Measurements from ENCODE around the gene WIF1. TPM values are rescaled to one million over a fixed set of nuclear protein-coding genes. Genes with fewer than 3 reads are reported as not detected.

Gene WIF1
- total RNA-seq, 1 donor from 2014 or later, result not detected

DNA sequence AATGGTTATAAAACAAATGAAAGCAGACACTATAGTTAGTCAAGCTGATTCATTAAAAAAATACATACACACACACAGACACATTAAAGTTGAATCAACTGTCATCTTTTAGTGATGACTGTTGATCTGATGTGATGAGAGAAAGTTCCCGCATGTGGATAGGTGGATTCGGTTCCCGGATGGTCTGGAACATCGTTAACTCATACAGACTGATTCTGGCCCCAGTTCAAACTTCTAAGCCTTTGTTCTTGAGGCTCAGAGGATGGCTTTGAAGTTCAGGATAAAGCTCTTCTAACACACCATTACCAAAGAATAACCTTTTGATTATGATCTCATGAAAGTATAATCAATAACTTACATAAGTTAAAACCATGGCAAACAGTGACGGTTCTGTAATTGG, 27.5 kb downstream of the WIF1 start:
- Mint-ChIP-seq H3K27ac (no peak overlapping the region), H3K9me3 (peaks cover 2% of the 10 kb centered on the region), H3K36me3 (ENCODE audit: low read depth) (no peaks in the 10 kb centered on the region), H3K27me3 (peaks cover 16% of the 10 kb centered on the region), H3K4me3 (no peak overlapping the region), H3K4me1 (no peaks in the 10 kb centered on the region)
- intact Hi-C loops (cut with micrococcal nuclease), result no loop called here
- TF ChIP-seq CTCF (IDR thresholded peaks at IDR 0.05), result no peak
- no peak for ATAC-seq (ENCODE audit: low read depth)
- ChIA-PET CTCF (no interaction called here), POLR2A (no interaction called here)
- no peak for DNase-seq

DNA sequence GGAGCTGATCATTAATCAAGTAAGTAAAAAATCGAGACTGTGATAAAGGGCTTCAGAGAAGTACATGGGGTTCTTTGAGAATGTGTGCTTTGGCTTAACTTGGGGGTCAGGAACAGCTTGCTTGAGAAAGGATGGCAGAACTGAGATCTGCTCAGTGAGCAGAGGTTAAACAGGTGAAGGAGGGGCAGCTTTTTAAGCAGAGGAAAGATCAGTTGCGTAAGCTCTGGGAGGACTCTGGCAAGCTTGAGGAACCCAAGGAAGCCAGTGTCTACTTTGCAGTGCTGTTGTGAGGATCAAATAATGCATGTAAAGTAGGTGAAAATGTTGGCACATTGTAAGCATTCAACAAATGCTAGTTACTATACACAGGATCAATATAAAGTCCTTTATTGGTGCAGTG, 30.6 kb downstream of the WIF1 start:
- Mint-ChIP-seq H3K4me1 (no peaks in the 10 kb centered on the region), H3K27me3 (peaks cover 12% of the 10 kb centered on the region), H3K36me3 (ENCODE audit: low read depth) (no peaks in the 10 kb centered on the region), H3K27ac (no peak overlapping the region), H3K9me3 (peaks cover 2% of the 10 kb centered on the region), H3K4me3 (no peak overlapping the region)
- no peak for ATAC-seq (ENCODE audit: low read depth)
- intact Hi-C loops (cut with micrococcal nuclease), result no loop called here
- CTCF ChIA-PET, result no interaction called here
- DNase-seq, result no peak
- POLR2A ChIA-PET, result no interaction called here
- TF ChIP-seq CTCF (IDR thresholded peaks at IDR 0.05), result no peak

DNA sequence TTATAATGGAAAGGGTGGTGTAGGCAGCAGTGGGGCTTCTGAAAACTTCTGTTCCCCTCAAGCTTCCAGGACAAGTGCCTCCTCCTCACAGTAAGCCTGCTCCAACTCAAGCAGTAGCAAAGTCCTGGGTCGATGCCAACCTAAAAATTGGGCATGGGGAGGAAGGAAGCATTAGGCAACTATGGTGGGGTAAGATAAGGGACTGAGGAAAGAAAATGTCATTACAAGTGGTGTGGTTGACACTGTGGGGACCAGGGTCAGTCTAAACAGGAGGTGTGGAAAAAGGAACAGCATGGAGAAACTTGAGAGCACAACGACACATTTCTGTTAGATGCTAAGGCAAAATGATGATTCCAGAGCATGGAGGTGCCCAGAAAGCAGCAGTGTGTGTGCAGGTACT, 34.9 kb downstream of the WIF1 start:
- TF ChIP-seq CTCF (IDR thresholded peaks at IDR 0.05), result no peak
- Mint-ChIP-seq H3K36me3 (ENCODE audit: low read depth) (no peaks in the 10 kb centered on the region), H3K4me1 (no peaks in the 10 kb centered on the region), H3K4me3 (no peak overlapping the region), H3K27me3 (peaks cover 11% of the 10 kb centered on the region), H3K9me3 (no peaks in the 10 kb centered on the region), H3K27ac (no peak overlapping the region)
- CTCF ChIA-PET, result no interaction called here
- ATAC-seq (ENCODE audit: low read depth) (no peak), DNase-seq (no peak)
- POLR2A ChIA-PET, result no interaction called here
- intact Hi-C loops (cut with micrococcal nuclease), result no loop called here

DNA sequence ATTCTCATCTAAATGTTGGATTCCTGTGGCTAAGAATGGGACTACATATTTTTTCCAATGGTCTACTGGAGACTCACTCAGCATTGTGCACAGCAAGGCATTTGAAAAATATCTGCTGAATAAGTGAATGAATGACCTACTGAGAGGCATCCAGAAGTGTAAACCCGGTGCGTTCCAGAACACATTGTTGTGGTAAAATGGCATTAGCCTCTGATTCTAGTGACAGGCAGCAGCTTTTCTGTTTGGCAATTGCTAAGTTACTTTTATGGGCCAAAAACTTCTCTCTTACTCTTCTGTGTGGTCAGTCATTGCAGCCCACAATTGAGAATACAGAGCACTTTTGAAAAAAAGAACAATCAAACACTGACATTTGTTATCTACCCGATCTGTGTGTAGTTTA, 36.5 kb downstream of the WIF1 start:
- Mint-ChIP-seq H3K27me3 (peaks cover 11% of the 10 kb centered on the region), H3K4me3 (no peak overlapping the region), H3K27ac (no peak overlapping the region), H3K36me3 (ENCODE audit: low read depth) (no peaks in the 10 kb centered on the region), H3K9me3 (no peaks in the 10 kb centered on the region), H3K4me1 (no peaks in the 10 kb centered on the region)
- ChIA-PET CTCF (no interaction called here), POLR2A (no interaction called here)
- DNase-seq (no peak), ATAC-seq (ENCODE audit: low read depth) (no peak)
- no peak for TF ChIP-seq CTCF (IDR thresholded peaks at IDR 0.05)
- intact Hi-C loops (cut with micrococcal nuclease), result no loop called here

DNA sequence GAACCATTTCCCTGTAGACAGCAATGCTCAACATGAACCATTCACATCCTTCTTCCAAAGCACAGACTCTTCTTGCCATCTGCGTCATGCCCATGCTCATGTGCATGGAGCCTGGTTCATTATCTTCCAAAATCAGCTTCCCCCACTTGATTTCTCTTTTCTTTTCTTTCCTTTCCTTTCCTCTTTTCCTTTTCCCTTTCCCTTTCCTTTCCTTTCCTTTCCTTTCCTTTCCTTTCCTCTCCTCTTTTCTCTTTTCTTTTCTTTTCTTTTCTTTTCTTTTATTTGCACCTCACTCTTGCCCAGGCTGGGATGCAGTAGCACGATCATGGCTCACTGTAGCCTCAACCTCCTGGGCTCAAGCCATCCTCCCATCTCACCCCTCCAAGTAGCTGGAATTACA, 37.5 kb downstream of the WIF1 start:
- no peak for ATAC-seq (ENCODE audit: low read depth)
- intact Hi-C loops (cut with micrococcal nuclease), result no loop called here
- CTCF ChIA-PET, result no interaction called here

More for the DNA sequence above, 37.5 kb downstream of the WIF1 start:
- no peak overlapping the region for H3K4me3 Mint-ChIP-seq
- H3K36me3 Mint-ChIP-seq (ENCODE audit: low read depth), result no peaks in the 10 kb centered on the region
- H3K27ac Mint-ChIP-seq, result no peak overlapping the region
- no peak for TF ChIP-seq CTCF (IDR thresholded peaks at IDR 0.05)
- no peaks in the 10 kb centered on the region for H3K4me1 Mint-ChIP-seq
- no peak for DNase-seq
- no peaks in the 10 kb centered on the region for H3K9me3 Mint-ChIP-seq
- H3K27me3 Mint-ChIP-seq, result peaks cover 16% of the 10 kb centered on the region
- POLR2A ChIA-PET, result no interaction called here
